ENCODE measurements around the gene RNF144A. TPM values are rescaled to one million over a fixed set of nuclear protein-coding genes. Genes with fewer than 3 reads are reported as not detected.

RNF144A gene
- total RNA-seq, 1 experiment from 2014 or later: 13.6 TPM

GRCh38 chr2:6914828-6915227 lies 2.4 kb upstream of the RNF144A start:
- peaks cover 4% of the 10 kb centered on the region for H3K4me1 ChIP-seq (ENCODE audit: insufficient read depth, low read length, poor library complexity, severe bottlenecking)
- no peaks in the 10 kb centered on the region for H3K9me3 ChIP-seq (ENCODE audit: low read depth, low read length, poor library complexity, severe bottlenecking)
- no peak for DNase-seq (ENCODE audit: low spot score)
- no peak for TF ChIP-seq EZH2 (IDR thresholded peaks at IDR 0.05; ENCODE audit: borderline replicate concordance, low read depth, low read length, poor library complexity, severe bottlenecking)
- TF ChIP-seq, protein P1, sequence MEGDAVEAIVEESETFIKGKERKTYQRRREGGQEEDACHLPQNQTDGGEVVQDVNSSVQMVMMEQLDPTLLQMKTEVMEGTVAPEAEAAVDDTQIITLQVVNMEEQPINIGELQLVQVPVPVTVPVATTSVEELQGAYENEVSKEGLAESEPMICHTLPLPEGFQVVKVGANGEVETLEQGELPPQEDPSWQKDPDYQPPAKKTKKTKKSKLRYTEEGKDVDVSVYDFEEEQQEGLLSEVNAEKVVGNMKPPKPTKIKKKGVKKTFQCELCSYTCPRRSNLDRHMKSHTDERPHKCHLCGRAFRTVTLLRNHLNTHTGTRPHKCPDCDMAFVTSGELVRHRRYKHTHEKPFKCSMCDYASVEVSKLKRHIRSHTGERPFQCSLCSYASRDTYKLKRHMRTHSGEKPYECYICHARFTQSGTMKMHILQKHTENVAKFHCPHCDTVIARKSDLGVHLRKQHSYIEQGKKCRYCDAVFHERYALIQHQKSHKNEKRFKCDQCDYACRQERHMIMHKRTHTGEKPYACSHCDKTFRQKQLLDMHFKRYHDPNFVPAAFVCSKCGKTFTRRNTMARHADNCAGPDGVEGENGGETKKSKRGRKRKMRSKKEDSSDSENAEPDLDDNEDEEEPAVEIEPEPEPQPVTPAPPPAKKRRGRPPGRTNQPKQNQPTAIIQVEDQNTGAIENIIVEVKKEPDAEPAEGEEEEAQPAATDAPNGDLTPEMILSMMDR (conservative IDR thresholded peaks at IDR 0.05; ENCODE audit: low read depth, low read length): no peak
- POLR2A ChIA-PET (ENCODE audit: low non-redundant PET): no interaction called here
- H3K4me3 ChIP-seq (ENCODE audit: low read depth, low read length, poor library complexity, severe bottlenecking): no peak overlapping the region
- CTCF ChIA-PET: interaction anchor here (0.6 kb wide), 1 partner anchor 99 kb away, joined by 3 read pairs; no protein-coding TSS in a partner anchor
- H3K27me3 ChIP-seq (replicated peaks; ENCODE audit: insufficient read depth, low read depth, low read length, poor library complexity): no peaks in the 10 kb centered on the region
- no peaks in the 10 kb centered on the region for H3K36me3 ChIP-seq (ENCODE audit: insufficient read depth, low read length, poor library complexity, severe bottlenecking)
- no peak overlapping the region for H3K27ac ChIP-seq (ENCODE audit: low read depth, low read length, poor library complexity, severe bottlenecking)
- intact Hi-C loops (cut with micrococcal nuclease; ENCODE audit: unreplicated experiment): loop anchor here (5.0 kb wide), 1 partner anchor 112 kb away; no protein-coding TSS in a partner anchor
- no TSS peak for BruUV-seq (replicated peaks)

DNA sequence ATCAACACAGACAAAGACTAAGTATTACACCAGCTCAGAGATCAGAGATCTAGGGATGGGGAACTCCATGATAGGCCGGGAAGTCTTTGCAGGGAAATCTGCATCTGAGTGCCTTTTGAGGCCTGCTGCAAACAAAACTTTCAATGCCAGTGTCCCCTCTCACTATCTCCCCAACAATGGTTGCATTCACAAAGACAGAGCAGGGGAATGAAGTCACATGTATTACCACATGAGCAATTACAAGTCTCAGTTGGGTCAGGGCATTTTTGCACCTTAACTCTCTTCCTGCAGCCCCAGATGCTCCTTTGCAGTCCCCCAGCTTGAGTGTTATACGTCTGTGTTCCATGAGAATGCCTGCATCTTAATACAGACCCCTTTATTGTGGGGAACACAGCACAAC lies 1.8 kb upstream of the RNF144A start:
- TF ChIP-seq, protein P1 (conservative IDR thresholded peaks at IDR 0.05; ENCODE audit: low read depth, low read length): no peak
- TF ChIP-seq EZH2 (IDR thresholded peaks at IDR 0.05; ENCODE audit: borderline replicate concordance, low read depth, low read length, poor library complexity, severe bottlenecking): no peak
- H3K36me3 ChIP-seq (ENCODE audit: insufficient read depth, low read length, poor library complexity, severe bottlenecking): no peaks in the 10 kb centered on the region
- H3K4me1 ChIP-seq (ENCODE audit: insufficient read depth, low read length, poor library complexity, severe bottlenecking): peaks cover 4% of the 10 kb centered on the region
- intact Hi-C loops (cut with micrococcal nuclease; ENCODE audit: unreplicated experiment): loop anchor here (5.0 kb wide), 1 partner anchor 112 kb away; no protein-coding TSS in a partner anchor
- POLR2A ChIA-PET (ENCODE audit: low non-redundant PET): no interaction called here
- no peaks in the 10 kb centered on the region for H3K27me3 ChIP-seq (replicated peaks; ENCODE audit: insufficient read depth, low read depth, low read length, poor library complexity)
- BruUV-seq (replicated peaks): no TSS peak
- no peak for DNase-seq (ENCODE audit: low spot score)
- CTCF ChIA-PET: interaction anchor here (0.6 kb wide), 1 partner anchor 98 kb away, joined by 3 read pairs; no protein-coding TSS in a partner anchor
- H3K9me3 ChIP-seq (ENCODE audit: low read depth, low read length, poor library complexity, severe bottlenecking): no peaks in the 10 kb centered on the region
- H3K4me3 ChIP-seq (ENCODE audit: low read depth, low read length, poor library complexity, severe bottlenecking): no peak overlapping the region
- H3K27ac ChIP-seq (ENCODE audit: low read depth, low read length, poor library complexity, severe bottlenecking): no peak overlapping the region

DNA sequence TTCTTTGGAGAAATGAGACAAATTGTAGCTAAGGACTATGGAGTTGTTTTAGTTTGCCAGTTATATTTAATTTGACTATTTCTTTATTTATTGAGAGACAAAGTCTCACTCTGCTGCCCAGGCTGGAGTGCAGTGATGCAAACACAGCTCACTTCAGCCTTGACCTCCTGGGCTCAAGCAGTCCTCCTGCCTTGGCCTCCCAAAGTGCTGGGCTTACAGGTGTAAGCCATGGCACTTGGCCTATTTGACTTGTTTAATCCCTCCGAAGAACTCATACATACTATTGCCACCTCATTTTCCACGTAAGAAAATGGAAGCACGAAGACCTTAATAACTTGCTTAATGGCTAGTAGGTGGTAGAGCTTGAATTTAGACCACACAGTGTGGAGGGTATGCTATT lies 988 bp upstream of the RNF144A start:
- H3K4me3 ChIP-seq (ENCODE audit: low read depth, low read length, poor library complexity, severe bottlenecking): no peak overlapping the region
- H3K4me1 ChIP-seq (ENCODE audit: insufficient read depth, low read length, poor library complexity, severe bottlenecking): peaks cover 4% of the 10 kb centered on the region
- H3K27ac ChIP-seq (ENCODE audit: low read depth, low read length, poor library complexity, severe bottlenecking): no peak overlapping the region
- no peaks in the 10 kb centered on the region for H3K27me3 ChIP-seq (replicated peaks; ENCODE audit: insufficient read depth, low read depth, low read length, poor library complexity)
- TF ChIP-seq, protein P1 (conservative IDR thresholded peaks at IDR 0.05; ENCODE audit: low read depth, low read length): no peak
- no peak for TF ChIP-seq EZH2 (IDR thresholded peaks at IDR 0.05; ENCODE audit: borderline replicate concordance, low read depth, low read length, poor library complexity, severe bottlenecking)
- no peak for DNase-seq (ENCODE audit: low spot score)
- intact Hi-C loops (cut with micrococcal nuclease; ENCODE audit: unreplicated experiment): loop anchor here (5.0 kb wide), 1 partner anchor 111 kb away; no protein-coding TSS in a partner anchor
- no peaks in the 10 kb centered on the region for H3K9me3 ChIP-seq (ENCODE audit: low read depth, low read length, poor library complexity, severe bottlenecking)
- BruUV-seq (replicated peaks): no TSS peak
- POLR2A ChIA-PET (ENCODE audit: low non-redundant PET): no interaction called here
- CTCF ChIA-PET: interaction anchor here (0.7 to 1.0 kb wide), 3 partner anchors 12 to 22 kb away, joined by 4 to 7 read pairs (median 4); no protein-coding TSS in a partner anchor
- no peaks in the 10 kb centered on the region for H3K36me3 ChIP-seq (ENCODE audit: insufficient read depth, low read length, poor library complexity, severe bottlenecking)

Measured in A673 (cell line).